ENCODE measurements around the gene SLC7A1.

The SLC7A1 gene

DNA sequence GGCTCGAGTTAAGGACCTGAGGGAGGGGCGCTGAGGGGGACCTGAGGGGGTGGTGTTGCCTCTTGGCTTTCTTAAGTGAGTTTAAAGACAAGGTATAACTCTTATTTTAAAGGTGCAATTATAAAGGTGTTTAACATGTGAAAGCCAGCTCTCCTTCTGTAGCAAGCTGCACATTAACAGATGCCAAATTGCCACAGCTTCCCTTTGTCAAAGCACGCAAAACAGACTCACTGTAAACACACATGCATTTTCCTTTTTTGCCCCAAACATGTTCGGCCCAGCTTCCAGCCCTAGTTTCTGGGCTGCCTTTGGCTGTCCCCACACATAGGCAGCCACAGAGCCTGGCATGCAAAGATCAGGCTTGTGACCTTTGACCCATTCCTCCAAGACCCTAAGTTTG is 111.9 kb downstream of the SLC7A1 start:
- no peak for DNase-seq

DNA sequence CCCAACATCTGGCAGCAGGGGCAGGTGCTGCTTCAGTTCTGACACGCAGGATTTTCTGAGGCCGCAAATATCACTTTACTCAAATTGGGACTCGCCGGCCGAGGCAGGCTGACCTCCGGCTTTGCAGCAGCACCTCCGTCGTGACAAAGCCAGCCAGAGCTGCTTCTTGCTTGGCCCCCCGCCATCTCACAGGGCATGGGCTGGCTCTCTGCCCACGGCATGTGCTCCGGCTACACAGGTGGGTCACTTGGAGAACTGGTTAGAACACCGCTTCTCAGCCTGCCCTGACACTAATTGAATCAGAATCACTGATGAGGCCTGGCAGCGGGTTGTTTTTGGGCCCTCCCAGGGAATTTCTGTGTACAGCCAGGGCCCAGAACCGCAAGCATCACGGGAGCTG is 112.3 kb downstream of the SLC7A1 start:
- DNase-seq, result no peak

DNA sequence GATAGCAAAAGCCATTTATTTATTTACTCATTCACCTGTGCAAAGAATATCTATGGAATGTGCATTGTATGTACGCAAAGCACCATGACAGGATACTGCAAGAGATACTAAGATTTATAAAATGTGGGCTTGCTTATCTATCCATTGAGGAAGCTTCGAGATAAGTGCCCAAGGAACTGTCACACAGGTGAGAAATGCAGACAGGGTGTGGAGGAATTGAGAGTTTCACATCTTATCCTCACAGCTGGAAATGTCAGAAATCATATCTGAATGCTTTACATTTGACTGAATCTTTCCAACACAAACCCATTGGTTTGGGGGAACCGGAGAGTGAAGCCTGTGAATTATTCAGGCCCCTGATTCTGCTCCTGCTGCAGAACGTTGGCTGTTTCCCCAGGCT is 113.0 kb downstream of the SLC7A1 start:
- DNase-seq, result no peak

GRCh38 chr13:29481603-29482002 is 113.9 kb downstream of the SLC7A1 start:
- no peak for DNase-seq

GRCh38 chr13:29480893-29481525 is 114.5 kb downstream of the SLC7A1 start:
- DNase-seq, result no peak

DNA sequence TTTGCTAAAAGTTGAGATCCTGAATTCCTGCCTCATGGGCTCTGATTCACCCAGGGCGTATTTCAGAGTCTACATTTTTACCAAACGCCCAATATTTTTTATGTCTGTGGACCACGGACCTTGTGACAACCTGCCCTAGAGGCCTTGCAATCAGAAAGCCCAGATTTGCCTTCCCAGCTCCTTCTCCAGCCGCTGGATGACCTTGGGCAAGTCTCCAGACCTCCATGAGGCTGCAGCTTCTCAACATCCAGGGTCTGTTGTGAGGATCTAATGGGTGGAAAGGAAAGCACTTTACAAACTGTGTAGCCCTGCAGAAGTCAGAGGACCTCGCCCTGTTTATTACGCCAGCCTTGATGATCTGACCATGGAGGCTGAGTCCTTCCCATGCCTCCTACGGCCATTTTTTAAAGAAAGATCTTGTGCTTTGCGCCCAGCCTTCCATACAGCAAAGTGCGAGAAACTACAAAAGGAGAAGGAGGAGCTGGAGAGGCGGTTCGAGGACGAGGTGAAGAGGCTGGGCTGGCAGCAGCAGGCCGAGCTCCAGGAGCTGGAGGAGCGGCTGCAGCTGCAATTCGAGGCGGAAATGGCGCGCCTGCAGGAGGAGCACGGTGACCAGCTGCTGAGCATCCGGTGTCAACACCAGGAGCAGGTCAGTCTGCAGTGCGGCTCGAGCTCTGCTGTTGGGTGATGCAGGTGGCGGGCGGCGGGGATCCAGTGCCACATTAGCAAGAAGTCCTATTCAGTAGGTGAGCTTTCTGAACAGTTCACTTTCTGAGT is 115.6 kb downstream of the SLC7A1 start:
- no peak for DNase-seq

GRCh38 chr13:29476046-29476445 is 119.4 kb downstream of the SLC7A1 start:
- DNase-seq, result no peak

- no peak for DNase-seq
Observed at GRCh38 chr13:29474991-29475390, 120.5 kb downstream of the SLC7A1 start.

GRCh38 chr13:29473166-29473565 is 122.3 kb downstream of the SLC7A1 start:
- DNase-seq, result no peak

GRCh38 chr13:29472332-29472961 is 123.0 kb downstream of the SLC7A1 start:
- no peak for DNase-seq

GRCh38 chr13:29471551-29471950 is 123.9 kb downstream of the SLC7A1 start:
- DNase-seq, result no peak

DNA sequence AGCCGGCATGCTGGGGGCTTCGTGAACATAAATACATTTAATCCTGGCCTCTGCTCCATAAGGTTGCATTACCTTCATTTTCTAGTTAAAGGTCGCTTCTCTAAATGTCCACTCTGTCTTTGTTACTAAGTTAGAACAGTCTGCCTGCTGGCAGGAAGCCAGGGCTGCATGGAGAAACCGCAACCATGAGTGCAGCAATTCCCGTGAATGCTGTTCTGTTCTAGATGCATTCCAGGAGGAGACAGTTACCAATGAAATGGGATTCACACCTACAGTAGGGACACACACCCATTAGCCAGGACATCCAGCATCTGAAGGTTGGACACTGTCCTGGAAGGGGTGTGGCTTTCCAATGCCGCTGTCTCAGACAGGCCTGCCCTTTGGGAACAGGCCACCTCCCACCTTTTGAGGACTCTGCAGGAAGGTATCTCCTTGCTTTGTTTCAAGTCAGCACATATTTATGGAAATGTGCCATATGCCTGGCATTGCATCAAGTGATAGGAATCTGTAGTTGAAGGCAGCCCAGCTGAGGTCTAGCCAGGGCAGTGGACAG is 129.7 kb downstream of the SLC7A1 start:
- DNase-seq, result no peak

DNA sequence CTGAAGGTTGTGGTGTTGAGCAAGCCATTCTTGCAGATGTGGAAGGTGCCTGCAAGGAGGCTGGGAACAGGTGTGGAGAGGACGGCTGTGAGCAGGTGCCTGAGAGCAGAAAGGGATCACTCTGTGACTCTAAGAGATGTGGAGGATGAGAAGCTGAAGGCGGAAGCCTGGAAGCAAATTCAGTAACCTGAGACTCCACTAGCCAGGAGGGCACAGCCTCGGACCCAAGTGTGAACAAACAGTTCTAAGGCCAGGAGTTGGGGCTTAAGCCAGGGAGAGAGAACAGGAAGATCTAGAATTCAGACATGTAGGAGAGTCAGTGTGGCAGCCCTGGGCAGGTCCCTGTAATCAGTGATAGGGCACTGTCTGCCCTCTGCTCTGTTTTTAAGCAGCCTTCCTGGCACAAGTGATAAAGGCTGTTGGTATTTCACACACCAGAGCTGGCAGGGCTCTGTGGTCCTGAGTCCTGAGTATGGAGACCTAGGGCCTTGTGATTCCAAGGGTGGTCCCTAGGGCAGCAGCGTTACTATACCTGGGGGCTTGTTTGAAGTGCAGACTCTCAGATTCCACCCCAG is 131.3 kb downstream of the SLC7A1 start:
- DNase-seq, result no peak

DNA sequence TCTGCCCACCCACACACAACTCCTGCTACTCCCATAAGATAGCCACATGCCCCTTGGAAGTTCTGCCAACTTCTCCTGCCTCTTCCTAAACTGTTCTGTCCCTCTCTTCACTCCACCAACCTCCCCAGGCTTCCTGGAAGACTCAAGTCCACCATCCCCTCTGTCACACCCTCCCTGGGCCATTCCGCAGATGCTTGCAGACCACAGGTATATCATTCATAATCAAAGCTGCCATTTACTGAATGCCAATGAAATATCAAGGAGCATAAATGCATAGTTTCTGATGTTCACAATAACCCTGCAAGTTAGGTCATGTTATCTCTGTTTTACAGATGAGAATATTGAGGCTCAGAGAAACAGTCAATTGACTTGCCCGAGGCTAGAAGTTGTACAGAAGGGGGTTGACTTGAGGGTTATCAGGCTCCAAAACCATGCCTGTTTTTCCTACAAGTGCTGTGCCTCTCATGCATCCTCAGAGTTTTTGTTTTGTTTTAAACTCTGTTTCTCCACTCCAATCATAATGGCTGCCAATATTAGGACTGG is 135.6 kb downstream of the SLC7A1 start:
- no peak for DNase-seq
